GM20000 (cell line): ENCODE measurements around the gene DDX46.
"Not testable (repeated sequence)": the region's sequence is repeated elsewhere in the genome, so short reads cannot be mapped to it uniquely, and the experiment has no call there.

ENCODE experiments used
- DNase-seq: peaks from one replicate; pipeline ENCODE4 v3.0.0; 2012; ENCODE audit warnings: low spot score
- TF ChIP-seq, protein P1 (sequence below): IDR thresholded peaks from 2 replicates; pipeline ENCODE4 v1.5.1; 2012; ENCODE audit warnings: mild to moderate bottlenecking, control low read depth; ENCODE audit errors: extremely low read depth, missing control alignments

The DDX46 gene

DNA sequence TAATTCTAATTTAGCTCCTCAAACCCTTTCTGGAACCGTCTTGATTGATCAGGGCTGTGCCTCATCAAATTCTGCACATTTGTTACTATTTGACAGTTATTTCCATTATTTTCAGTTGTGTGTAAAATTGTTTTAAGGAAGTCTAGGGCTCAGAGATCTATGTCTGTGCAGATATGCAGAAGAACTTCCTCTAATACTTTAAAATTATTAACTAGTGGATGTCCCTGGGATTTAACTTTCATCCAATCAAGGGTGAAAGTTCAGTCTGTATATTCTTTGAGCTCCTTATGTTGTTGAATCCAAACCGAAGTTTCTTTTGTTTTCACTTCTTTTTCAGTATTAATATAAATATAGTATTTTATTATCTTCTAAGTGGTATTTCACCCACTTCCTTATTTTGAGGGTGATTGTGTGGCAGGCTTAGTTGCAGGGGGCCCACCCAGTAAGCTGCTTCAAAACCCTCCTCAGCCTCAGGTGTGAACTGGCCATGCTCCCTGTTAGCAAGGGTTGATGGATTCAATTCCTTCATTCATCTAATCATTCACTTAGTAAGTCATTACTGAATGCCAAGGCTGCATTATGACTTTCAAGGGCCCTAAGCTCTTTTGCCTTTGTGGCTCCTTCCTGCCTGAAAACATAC is 22.3 kb upstream of the DDX46 start:
- DNase-seq: no peak

GRCh38 chr5:134738133-134738962 is 20.2 kb upstream of the DDX46 start, which contains the start of gene CAMLG:
TSS of gene CAMLG (plus strand) at chr5:134738548. CDS start at chr5:134738621, 73 bp downstream.
- TF ChIP-seq, protein P1, sequence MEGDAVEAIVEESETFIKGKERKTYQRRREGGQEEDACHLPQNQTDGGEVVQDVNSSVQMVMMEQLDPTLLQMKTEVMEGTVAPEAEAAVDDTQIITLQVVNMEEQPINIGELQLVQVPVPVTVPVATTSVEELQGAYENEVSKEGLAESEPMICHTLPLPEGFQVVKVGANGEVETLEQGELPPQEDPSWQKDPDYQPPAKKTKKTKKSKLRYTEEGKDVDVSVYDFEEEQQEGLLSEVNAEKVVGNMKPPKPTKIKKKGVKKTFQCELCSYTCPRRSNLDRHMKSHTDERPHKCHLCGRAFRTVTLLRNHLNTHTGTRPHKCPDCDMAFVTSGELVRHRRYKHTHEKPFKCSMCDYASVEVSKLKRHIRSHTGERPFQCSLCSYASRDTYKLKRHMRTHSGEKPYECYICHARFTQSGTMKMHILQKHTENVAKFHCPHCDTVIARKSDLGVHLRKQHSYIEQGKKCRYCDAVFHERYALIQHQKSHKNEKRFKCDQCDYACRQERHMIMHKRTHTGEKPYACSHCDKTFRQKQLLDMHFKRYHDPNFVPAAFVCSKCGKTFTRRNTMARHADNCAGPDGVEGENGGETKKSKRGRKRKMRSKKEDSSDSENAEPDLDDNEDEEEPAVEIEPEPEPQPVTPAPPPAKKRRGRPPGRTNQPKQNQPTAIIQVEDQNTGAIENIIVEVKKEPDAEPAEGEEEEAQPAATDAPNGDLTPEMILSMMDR: peak; percentile 62
- DNase-seq: peak; percentile 91

More for the DNA sequence above, 22.3 kb upstream of the DDX46 start:
- TF ChIP-seq, protein P1: no peak

- peak; percentile 39 for DNase-seq
Measured at GRCh38 chr5:134738963-134739661, 19.5 kb upstream of the DDX46 start.

GRCh38 chr5:134741052-134741451 is 17.5 kb upstream of the DDX46 start:
- TF ChIP-seq, protein P1: no peak
- no peak for DNase-seq

More at GRCh38 chr5:134738963-134739661, 19.5 kb upstream of the DDX46 start:
- TF ChIP-seq, protein P1: peak; percentile 19

DNA sequence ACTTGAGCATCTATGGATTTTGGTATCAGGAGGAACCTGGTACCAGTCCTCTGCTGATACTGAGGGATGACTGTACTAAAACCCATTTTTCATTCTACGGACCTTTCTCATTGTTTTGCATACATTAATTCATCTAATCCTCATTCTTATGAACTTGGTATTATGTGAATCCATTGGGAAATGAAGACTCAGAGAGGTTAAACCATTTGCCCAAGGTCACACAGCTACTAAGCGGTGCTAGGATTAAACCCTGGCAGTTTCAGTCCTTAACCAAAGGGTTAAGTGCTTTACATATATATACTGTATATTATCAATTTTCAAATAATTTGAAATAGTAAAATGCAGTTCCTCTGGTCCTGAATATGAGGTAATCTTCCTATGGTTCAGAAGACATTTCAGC is 16.4 kb upstream of the DDX46 start:
- TF ChIP-seq, protein P1: no peak

DNA sequence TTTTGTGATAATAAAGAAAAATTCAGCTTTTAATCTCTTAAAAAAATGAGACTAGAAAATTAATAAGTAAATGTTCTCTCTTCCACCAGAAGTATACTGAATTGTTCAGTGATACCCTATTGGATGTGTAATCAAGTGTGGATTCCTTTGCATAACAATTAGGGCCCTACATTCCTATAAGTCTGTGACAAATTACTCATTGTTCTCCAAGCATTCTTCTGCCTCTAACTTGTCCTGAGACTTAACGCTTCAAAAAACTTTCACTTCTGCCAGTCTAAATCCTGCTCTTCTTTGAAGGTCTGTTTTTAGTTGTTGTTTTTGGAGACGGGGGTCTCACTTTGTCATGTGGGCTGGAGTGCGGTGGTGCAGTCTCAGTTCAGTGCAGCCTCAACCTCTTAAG is 9.2 kb upstream of the DDX46 start:
- TF ChIP-seq, protein P1: no peak
- DNase-seq: no peak

More for the DNA sequence above, 16.4 kb upstream of the DDX46 start:
- DNase-seq: no peak

GRCh38 chr5:134758176-134758503 is 439 bp upstream of the DDX46 start:
- TF ChIP-seq, protein P1: no peak
- no peak for DNase-seq

GRCh38 chr5:134767528-134768291 is 9.1 kb downstream of the DDX46 start:
- DNase-seq: not testable (repeated sequence)
